Liver (tissue), 3 donors: ENCODE results near the gene PRMT5.

Experiments used
- GABPA ChIP-seq, 2 donors: IDR thresholded peaks in 1 of 2; conservative IDR thresholded peaks in 1 of 2; 2 replicates each; pipeline ENCODE4 v1.6.1; 2016; ENCODE audit warnings: antibody characterized with exemption in 2 of 2, mild to moderate bottlenecking in 1 of 2, moderate library complexity in 1 of 2
- RAD21 ChIP-seq, 2 donors: IDR thresholded peaks; 2 replicates each; pipeline ENCODE4 v1.6.1; 2016; ENCODE audit warnings: antibody characterized with exemption in 2 of 2, mild to moderate bottlenecking in 2 of 2
- RXRA ChIP-seq, 2 donors: IDR thresholded peaks; 2 replicates each; pipeline ENCODE4 v1.6.1; 2017 to 2018; ENCODE audit warnings: antibody characterized with exemption in 2 of 2, mild to moderate bottlenecking in 1 of 2
- TAF1 ChIP-seq: conservative IDR thresholded peaks from 2 replicates; pipeline ENCODE4 v1.6.1; 2016; ENCODE audit warnings: antibody characterized with exemption, mild to moderate bottlenecking
- TF ChIP-seq, protein P1 (sequence below): fragments of 150-350 bp; IDR thresholded peaks from 2 replicates; pipeline ENCODE4 v1.5.1; 2017; ENCODE audit warnings: improper control_type of control experiment, low read depth, low read length; ENCODE audit not compliant: missing input control
- TF ChIP-seq, protein P2 (sequence below): IDR thresholded peaks from 2 replicates; pipeline ENCODE4 v1.6.1; 2016; ENCODE audit warnings: antibody characterized with exemption
- donor health status: healthy.
- donor health status: healthy.

DNA sequence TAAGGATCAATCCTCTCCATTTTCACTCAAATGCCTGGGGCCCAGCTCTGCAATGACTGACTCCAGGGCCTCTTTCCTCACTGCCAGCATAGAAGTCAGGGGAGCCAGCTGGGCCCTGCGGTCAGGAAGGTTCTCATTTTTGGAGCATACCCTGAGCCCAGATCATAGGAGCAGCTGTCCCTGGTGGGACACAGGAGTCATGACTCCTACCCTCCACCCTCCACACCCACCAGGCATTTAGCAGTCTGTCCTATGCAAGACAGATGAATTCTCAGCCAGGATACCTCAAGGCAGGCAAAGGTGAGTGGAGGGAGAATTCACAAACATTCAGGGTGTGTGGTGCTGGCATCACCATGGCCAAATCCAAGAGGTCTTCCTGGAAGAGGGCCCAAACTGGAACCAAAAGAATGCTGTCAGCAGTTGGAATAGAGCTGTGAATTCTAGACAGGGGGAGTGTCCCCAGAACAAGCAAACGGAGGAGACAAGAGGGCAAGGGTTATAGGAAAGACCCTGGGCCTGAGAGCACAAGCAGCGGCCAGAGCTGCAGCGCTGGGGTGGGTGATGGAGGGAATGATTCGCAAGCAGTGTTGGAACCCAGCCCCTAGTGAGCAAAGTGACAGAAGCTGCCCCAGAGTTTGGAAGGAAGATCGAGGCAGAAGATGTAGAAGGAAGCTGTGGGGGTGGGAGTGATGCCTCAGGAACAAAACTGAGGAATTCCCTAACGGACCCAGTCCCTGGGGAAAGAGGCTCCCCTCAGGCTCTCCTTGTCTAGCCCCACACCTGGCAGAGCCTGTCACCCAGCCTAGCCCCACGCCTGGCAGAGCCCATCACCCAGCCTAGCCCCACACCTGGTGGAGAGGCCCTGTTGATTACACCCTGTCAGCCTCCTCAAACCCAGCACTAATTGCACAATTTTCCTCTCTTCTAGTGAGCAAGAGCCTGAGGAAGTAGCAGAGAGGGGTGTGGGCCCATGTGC is 50.6 kb downstream of the PRMT5 start:
- TF ChIP-seq, protein P1, sequence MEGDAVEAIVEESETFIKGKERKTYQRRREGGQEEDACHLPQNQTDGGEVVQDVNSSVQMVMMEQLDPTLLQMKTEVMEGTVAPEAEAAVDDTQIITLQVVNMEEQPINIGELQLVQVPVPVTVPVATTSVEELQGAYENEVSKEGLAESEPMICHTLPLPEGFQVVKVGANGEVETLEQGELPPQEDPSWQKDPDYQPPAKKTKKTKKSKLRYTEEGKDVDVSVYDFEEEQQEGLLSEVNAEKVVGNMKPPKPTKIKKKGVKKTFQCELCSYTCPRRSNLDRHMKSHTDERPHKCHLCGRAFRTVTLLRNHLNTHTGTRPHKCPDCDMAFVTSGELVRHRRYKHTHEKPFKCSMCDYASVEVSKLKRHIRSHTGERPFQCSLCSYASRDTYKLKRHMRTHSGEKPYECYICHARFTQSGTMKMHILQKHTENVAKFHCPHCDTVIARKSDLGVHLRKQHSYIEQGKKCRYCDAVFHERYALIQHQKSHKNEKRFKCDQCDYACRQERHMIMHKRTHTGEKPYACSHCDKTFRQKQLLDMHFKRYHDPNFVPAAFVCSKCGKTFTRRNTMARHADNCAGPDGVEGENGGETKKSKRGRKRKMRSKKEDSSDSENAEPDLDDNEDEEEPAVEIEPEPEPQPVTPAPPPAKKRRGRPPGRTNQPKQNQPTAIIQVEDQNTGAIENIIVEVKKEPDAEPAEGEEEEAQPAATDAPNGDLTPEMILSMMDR: no peak
- TF ChIP-seq RAD21 (IDR thresholded peaks at IDR 0.05) (no peak), RXRA (IDR thresholded peaks at IDR 0.05) (no peak), TAF1 (no peak), GABPA (IDR thresholded peaks at IDR 0.05 in 1 of 2, conservative IDR thresholded peaks at IDR 0.05 in 1 of 2) (no peak)
- TF ChIP-seq, protein P2, sequence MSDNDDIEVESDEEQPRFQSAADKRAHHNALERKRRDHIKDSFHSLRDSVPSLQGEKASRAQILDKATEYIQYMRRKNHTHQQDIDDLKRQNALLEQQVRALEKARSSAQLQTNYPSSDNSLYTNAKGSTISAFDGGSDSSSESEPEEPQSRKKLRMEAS: no peak
